HepG2 (cell line): ENCODE data around the gene LPCAT4. TPM values are rescaled to one million over a fixed set of nuclear protein-coding genes. Genes with fewer than 3 reads are reported as not detected.

Experiments
- ARID3A ChIP-seq: IDR thresholded peaks from 2 replicates; pipeline ENCODE4 v1.6.1; 2012; ENCODE audit warnings: low read depth, low read length, improper control_type of control experiment
- ARID4A ChIP-seq: sonication (generic); formaldehyde crosslinking; IDR thresholded peaks from 2 replicates; pipeline ENCODE4 v1.5.0; 2020; ENCODE audit warnings: mild to moderate bottlenecking, missing genetic modification reagents, borderline replicate concordance
- KMT2B ChIP-seq: IDR thresholded peaks from 2 replicates; pipeline ENCODE4 v1.6.1; 2016; ENCODE audit warnings: missing genetic modification reagents, missing compliant biosample characterization
- NONO ChIP-seq, 2 experiments: fragments of 450-650 bp in 1 of 2; sonication (generic) in 1 of 2; formaldehyde crosslinking in 1 of 2; IDR thresholded peaks in 1 of 2; conservative IDR thresholded peaks in 1 of 2; 2 replicates each; pipeline versions ENCODE4 v1.6.1 to v1.8.0; 2017 to 2022; ENCODE audit warnings: mild to moderate bottlenecking in 1 of 2, missing genetic modification reagents in 1 of 2, moderate library complexity in 1 of 2
- PLRG1 ChIP-seq: fragments of 450-650 bp; conservative IDR thresholded peaks from 2 replicates; pipeline ENCODE4 v1.6.1; 2016
- RERE ChIP-seq: IDR thresholded peaks from 2 replicates; pipeline ENCODE4 v1.6.1; 2016; ENCODE audit warnings: low read depth, missing genetic modification reagents, missing compliant biosample characterization
- TFDP1 ChIP-seq: IDR thresholded peaks from 2 replicates; pipeline ENCODE4 v1.6.1; 2016; ENCODE audit warnings: missing compliant biosample characterization, missing genetic modification reagents, borderline replicate concordance
- ZC3H4 ChIP-seq: sonication (generic); formaldehyde crosslinking; IDR thresholded peaks from 2 replicates; pipeline ENCODE4 v1.4.0; 2020; ENCODE audit warnings: missing genetic modification reagents, borderline replicate concordance
- ZFP1 ChIP-seq: IDR thresholded peaks from 2 replicates; pipeline ENCODE4 v1.6.1; 2016
- ZMYM3 ChIP-seq: sonication (generic); formaldehyde crosslinking; IDR thresholded peaks from 2 replicates; pipeline ENCODE4 v1.5.1; 2020; ENCODE audit warnings: mild to moderate bottlenecking, missing genetic modification reagents
- polyA plus RNA-seq, 8 experiments: library from polyadenylated mRNA; depleted of rRNA in 3 of 8; stranded (reverse) in 7 of 8; unstranded in 1 of 8; fragments of >200 nt; fragmentation: Illumina TruSeq in 4 of 8; extraction: Trizol in 4 of 8; gene quantifications; 2 replicates each; pipeline versions ENCODE4 v1.2.1 to v1.2.3, GENCODE V29; 2011 to 2016; ENCODE audit warnings: low read depth in 4 of 8, missing spikeins in 1 of 8, mixed read lengths in 1 of 8; ENCODE audit not compliant: insufficient read depth in 1 of 8
- total RNA-seq, 5 experiments: library from RNA; depleted of rRNA; stranded (reverse); fragments of >200 nt; fragmentation: Illumina TruSeq; extraction: Trizol; gene quantifications; 2 replicates each; pipeline ENCODE4 v1.2.3, GENCODE V29; 2016; ENCODE audit warnings: low read depth in 1 of 5

Gene LPCAT4
- total and polyA plus RNA-seq, 2 of the 13 experiments (the other 11 are each of a cell fraction or from before 2014, with no cell fraction given) = 8.1 to 57.1 TPM

- TF ChIP-seq RERE (CRISPR knock-in tag) (no peak), ZFP1 (peak; percentile 78), TFDP1 (peak; percentile 60; the same call in 1 of the 2 replicates), ARID4A (peak; percentile 86), NONO (IDR thresholded peaks at IDR 0.05) (no peak), NONO (CRISPR knock-in tag; conservative IDR thresholded peaks at IDR 0.05) (peak; percentile 89), ZC3H4 (CRISPR knock-in tag) (no peak), KMT2B (0 out of 2 replicates have a peak, but pooled peaks have one; percentile 20), ZMYM3 (CRISPR knock-in tag) (peak; percentile 75; the same call in 1 of the 2 replicates), PLRG1 (no peak), ARID3A (no peak)
Measured at GRCh38 chr15:34367101-34368081, at the start of gene LPCAT4 (continued).
